Hematopoietic multipotent progenitor cell treated with erythropoietin and hydrocortisone succinate and interleukin-3 and kit ligand, for 8 days (in vitro differentiated cells): ENCODE measurements around the gene SCML1.

ENCODE experiments used
- DNase-seq: peaks from one replicate; pipeline ENCODE4 v3.0.0-alpha.2; 2015

SCML1 gene

GRCh38 chrX:17736856-17737709 is at the start of gene SCML1:
SCML1 (plus strand) TSS chrX:17737493; CDS start chrX:17744187, 6,694 bp downstream.
- peak; percentile 93 for DNase-seq

GRCh38 chrX:17687648-17688047 is 49.6 kb upstream of the SCML1 start:
- DNase-seq = no peak

GRCh38 chrX:17689971-17690409 is 47.3 kb upstream of the SCML1 start:
- peak; percentile 38 for DNase-seq

- DNase-seq = no peak
These were observed 44.5 kb upstream of the SCML1 start for GRCh38 chrX:17692709-17693346.

GRCh38 chrX:17697191-17697590 is 40.1 kb upstream of the SCML1 start:
- DNase-seq = peak; percentile 12

- DNase-seq = no peak
These were observed 36.3 kb upstream of the SCML1 start for GRCh38 chrX:17700976-17701375.

GRCh38 chrX:17703201-17703600 is 34.1 kb upstream of the SCML1 start:
- no peak for DNase-seq

- DNase-seq = no peak
These were observed 32.1 kb upstream of the SCML1 start for GRCh38 chrX:17705211-17705610.

- DNase-seq = no peak
These were observed 30.6 kb upstream of the SCML1 start for GRCh38 chrX:17706676-17707075.

- DNase-seq = no peak
These were observed 29.6 kb upstream of the SCML1 start for GRCh38 chrX:17707731-17708130.

GRCh38 chrX:17710871-17711301 is 26.4 kb upstream of the SCML1 start:
- no peak for DNase-seq

- DNase-seq = no peak
These were observed 24.0 kb upstream of the SCML1 start for GRCh38 chrX:17713288-17713687.

GRCh38 chrX:17718649-17719165 is 18.6 kb upstream of the SCML1 start:
- DNase-seq = no peak

- DNase-seq = no peak
These were observed 17.6 kb upstream of the SCML1 start for GRCh38 chrX:17719711-17720110.

- DNase-seq = no peak
These were observed 15.6 kb upstream of the SCML1 start for GRCh38 chrX:17721715-17722114.

- no peak for DNase-seq
These were observed 12.1 kb upstream of the SCML1 start for GRCh38 chrX:17725181-17725580.

- no peak for DNase-seq
These were observed 5.0 kb upstream of the SCML1 start for GRCh38 chrX:17732138-17732783.

- no peak for DNase-seq
These were observed 1.9 kb upstream of the SCML1 start for GRCh38 chrX:17735406-17735805.

- no peak for DNase-seq
These were observed 826 bp upstream of the SCML1 start for GRCh38 chrX:17736478-17736855.

GRCh38 chrX:17737710-17737985 is 355 bp downstream of the SCML1 start:
- DNase-seq = no peak

- peak; percentile 3 for DNase-seq
These were observed 857 bp downstream of the SCML1 start for GRCh38 chrX:17737986-17738713.

- DNase-seq = no peak
These were observed 1.6 kb downstream of the SCML1 start for GRCh38 chrX:17738737-17739535.
